Heart right ventricle (tissue), 16 donors: Measurements from ENCODE around the gene TCF25. TPM values are rescaled to one million over a fixed set of nuclear protein-coding genes. Genes with fewer than 3 reads are reported as not detected.

ENCODE experiments used
- ATAC-seq, 8 donors: fragments of 200-7000 bp; cut with Tn5 transposase; one replicate each; pipeline ENCODE4 v1.9.1; 2020; ENCODE audit warnings: mild to moderate bottlenecking in 8 of 8, moderate library complexity in 8 of 8, moderate number of reproducible peaks in 1 of 8
- DNase-seq, 2 donors: peaks; one replicate each; pipeline ENCODE4 v3.0.0-alpha.2; 2020
- H3K27ac ChIP-seq, 10 donors: fragments of 200-600 bp; sonication (generic) in 2 of 10; one replicate each; pipeline versions ENCODE4 v1.5.0 to v1.8.0; 2020 to 2022; ENCODE audit warnings: mild to moderate bottlenecking in 3 of 10
- H3K27me3 ChIP-seq, 7 donors: fragments of 200-600 bp; one replicate each; pipeline ENCODE4 v1.8.0; 2021 to 2022; ENCODE audit warnings: mild to moderate bottlenecking in 2 of 7
- H3K36me3 ChIP-seq, 9 donors: fragments of 200-600 bp; sonication (generic) in 1 of 9; one replicate each; pipeline versions ENCODE4 v1.5.0 to v1.8.0; 2020 to 2022; ENCODE audit warnings: mild to moderate bottlenecking in 2 of 9
- H3K4me1 ChIP-seq, 9 donors: fragments of 200-600 bp; sonication (generic) in 1 of 9; one replicate each; pipeline versions ENCODE4 v1.5.0 to v1.8.0; 2020 to 2022; ENCODE audit warnings: mild to moderate bottlenecking in 4 of 9
- H3K4me3 ChIP-seq, 10 donors: fragments of 200-600 bp; sonication (generic) in 2 of 10; one replicate each; pipeline versions ENCODE4 v1.5.0 to v1.8.0; 2020 to 2022; ENCODE audit warnings: mild to moderate bottlenecking in 7 of 10, moderate library complexity in 2 of 10
- H3K9me3 ChIP-seq, 11 donors: fragments of 200-600 bp in 10 of 11; sonication (generic) in 2 of 11; one replicate each; pipeline versions ENCODE4 v1.5.0 to v1.8.0; 2013 to 2022; ENCODE audit warnings: mild to moderate bottlenecking in 2 of 11, control low read depth in 1 of 11, moderate library complexity in 1 of 11
- WGBS, 2 donors: extraction: QIAGEN DNeasy Blood & Tissue Kit; methylation state at CpG; one replicate each; pipeline ENCODE4 v1.1.7; 2013; ENCODE audit warnings: inconsistent platforms in 1 of 2; 5-methylcytosine and 5-hydroxymethylcytosine counted together
- intact Hi-C, 10 donors: fragments of 100-400 bp; cut with DNase I; formaldehyde crosslinking; loops; one replicate each; pipeline versions ENCODE4 v1.11.1 to v1.14.2; 2022
- polyA plus RNA-seq, 2 donors: library from polyadenylated mRNA; stranded (reverse); fragments of 200-250 nt; gene quantifications; one replicate each; pipeline ENCODE4 v1.2.3, GENCODE V29; 2013
- total RNA-seq, 10 donors: library from RNA; stranded (reverse); fragmentation: NEBNext Ultra II Directional in 3 of 10; extraction: Animal tissue kit (Norgen Biotek cat#: 25700) in 3 of 10; gene quantifications; one replicate each; pipeline versions ENCODE4 v1.2.1 to v1.2.4, GENCODE V29; 2021 to 2023
- TF ChIP-seq, protein P1 (sequence below), 9 donors: fragments of 200-600 bp; sonication (generic) in 2 of 9; IDR thresholded peaks; one replicate each; pipeline versions ENCODE4 v1.5.0 to v1.8.0; 2021 to 2022; ENCODE audit warnings: antibody characterized with exemption in 9 of 9, mild to moderate bottlenecking in 5 of 9, moderate library complexity in 1 of 9
- donor health status: Arrhythmogenic right ventricular cardiomyopathy.
- donor health status: ischemic (EF 13 %, LVEDD 7.1; RV severe dilation, severe dysfunction).
- donor health status: healthy with polysubstance abuse.
- donor health status: DM: no; HTN: yes; CAD: no.
- donor health status: DM: no; HTN: no; CAD: no.
- donor health status: ischemic (EF 25% LVEDD 6.9; RV normal size, moderate dysfunction).
- donor health status: ischemic (EF 25% LVEDD 5.7; RV mildly dilated, moderate dysfunction).
- donor health status: healthy.
- donor health status: DM: yes; HTN: yes; CAD: no.
- donor health status: Ischemic cardiomyopathy.
- donor health status: ischemic (EF 35%, LVEDD 5.7; RV mildly dilated, moderate dysfunction).
- donor health status: nonischemic (EF 11% LVEDD 7.7; RV severe dilation, severe dysfunction).
- donor health status: DM: yes; HTN: yes; CAD: no.
- donor health status: PGD.
- donor health status: ischemic (EF 29% LVEDD 5.4; RV normal size, mild dysfunction).
- donor health status: nonischemic (EF 23%, LVEDD 6.1; RV moderate dilation, normal function).

TCF25 gene
- total and polyA plus RNA-seq, 12 donors = 77.5 to 112 (median 94.8) TPM

GRCh38 chr16:89903908-89904515, 30.6 kb downstream of the TCF25 start:
- intact Hi-C loops = no loop called here
- H3K27me3 ChIP-seq = no peaks in the 10 kb centered on the region
- H3K27ac ChIP-seq = no peak overlapping the region
- ATAC-seq (no peak), DNase-seq (no peak)
- no peaks in the 10 kb centered on the region for H3K4me1 ChIP-seq
- TF ChIP-seq, protein P1, sequence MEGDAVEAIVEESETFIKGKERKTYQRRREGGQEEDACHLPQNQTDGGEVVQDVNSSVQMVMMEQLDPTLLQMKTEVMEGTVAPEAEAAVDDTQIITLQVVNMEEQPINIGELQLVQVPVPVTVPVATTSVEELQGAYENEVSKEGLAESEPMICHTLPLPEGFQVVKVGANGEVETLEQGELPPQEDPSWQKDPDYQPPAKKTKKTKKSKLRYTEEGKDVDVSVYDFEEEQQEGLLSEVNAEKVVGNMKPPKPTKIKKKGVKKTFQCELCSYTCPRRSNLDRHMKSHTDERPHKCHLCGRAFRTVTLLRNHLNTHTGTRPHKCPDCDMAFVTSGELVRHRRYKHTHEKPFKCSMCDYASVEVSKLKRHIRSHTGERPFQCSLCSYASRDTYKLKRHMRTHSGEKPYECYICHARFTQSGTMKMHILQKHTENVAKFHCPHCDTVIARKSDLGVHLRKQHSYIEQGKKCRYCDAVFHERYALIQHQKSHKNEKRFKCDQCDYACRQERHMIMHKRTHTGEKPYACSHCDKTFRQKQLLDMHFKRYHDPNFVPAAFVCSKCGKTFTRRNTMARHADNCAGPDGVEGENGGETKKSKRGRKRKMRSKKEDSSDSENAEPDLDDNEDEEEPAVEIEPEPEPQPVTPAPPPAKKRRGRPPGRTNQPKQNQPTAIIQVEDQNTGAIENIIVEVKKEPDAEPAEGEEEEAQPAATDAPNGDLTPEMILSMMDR (IDR thresholded peaks at IDR 0.05) = no peak
- H3K9me3 ChIP-seq = no peaks in the 10 kb centered on the region
- no peak overlapping the region for H3K4me3 ChIP-seq
- 92 to 93% methylated on average over 19 of the region's 19 CpGs for WGBS, 2 donors
- peaks cover 3 to 76% (median 45%) of the 10 kb centered on the region in 9 donors for H3K36me3 ChIP-seq

DNA sequence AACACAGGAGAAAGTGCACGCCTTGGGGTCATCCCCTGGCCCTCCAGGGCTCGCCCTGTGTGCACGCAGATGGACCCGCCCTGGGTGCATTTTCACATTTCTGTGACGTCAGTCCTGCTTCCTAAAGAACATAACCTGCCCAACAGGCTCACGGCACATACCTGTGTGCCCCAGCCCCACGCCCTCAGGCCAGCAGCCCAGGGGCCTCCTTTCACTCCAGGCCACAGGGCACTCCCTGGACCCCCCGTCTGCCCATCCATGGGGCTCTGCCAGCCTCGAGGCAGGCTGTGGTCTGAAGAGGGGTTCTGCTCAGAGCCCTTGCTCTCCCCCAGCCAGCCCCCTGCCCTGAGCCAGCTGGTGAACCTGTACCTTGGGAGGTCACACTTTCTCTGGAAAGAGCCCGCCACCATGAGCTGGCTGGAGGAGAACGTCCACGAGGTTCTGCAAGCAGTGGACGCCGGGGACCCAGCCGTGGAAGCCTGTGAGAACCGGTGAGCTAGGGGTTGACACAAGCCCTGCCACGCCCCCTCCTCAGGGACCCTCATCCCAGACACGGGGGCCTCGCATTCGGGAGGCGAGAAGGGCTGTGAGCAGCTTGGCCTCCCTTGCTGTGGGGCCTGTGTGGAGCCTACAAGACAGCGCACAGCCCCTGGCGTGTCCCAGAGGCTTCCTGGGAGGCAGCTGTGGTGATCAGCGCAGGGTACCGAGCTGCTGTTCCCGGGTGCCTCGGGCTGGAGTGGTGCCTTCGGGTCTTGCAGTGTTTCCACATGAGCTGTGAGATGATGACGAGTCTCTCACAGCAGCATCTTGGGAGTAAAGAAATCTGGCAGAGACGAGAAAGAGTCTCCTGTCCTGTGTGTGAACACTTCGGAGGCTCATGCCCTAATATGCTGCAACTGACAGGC, 31.5 kb downstream of the TCF25 start:
- DNase-seq = no peak
- ATAC-seq = peak in 4 of 8 donors; percentile 6 to 28 (median 14)
- H3K27me3 ChIP-seq = no peaks in the 10 kb centered on the region

DNA sequence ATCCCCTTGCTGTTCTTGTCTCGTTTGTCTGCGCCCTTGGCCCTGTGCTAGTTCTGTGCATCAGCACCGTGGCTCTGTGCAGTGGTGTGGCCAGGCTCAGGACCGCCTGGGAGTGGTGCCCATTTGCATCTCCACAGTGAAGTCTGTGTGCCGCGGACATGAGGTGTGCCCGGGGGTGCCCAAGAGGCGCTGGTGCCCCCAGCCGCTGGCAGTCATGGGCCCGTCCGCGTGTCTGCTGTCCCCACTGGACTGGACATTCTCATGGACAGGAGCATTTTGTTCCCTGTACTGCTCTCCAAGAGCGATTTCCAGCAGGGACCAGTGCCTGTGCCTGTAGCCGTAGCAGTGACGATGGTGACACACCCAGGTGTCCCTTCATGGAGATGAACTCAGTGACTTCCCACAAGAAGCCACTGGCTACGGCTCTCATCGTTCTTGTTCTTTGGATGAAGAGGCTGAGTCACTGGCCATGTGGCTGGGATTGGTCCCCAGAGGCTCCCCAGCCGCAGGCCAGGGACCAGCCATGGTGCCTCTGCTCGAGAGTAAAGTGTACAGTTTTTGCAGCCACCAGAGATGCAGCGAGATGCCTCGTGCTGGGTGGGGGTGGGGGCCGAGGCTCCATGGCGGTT, 32.2 kb downstream of the TCF25 start:
- H3K4me3 ChIP-seq = no peak overlapping the region
- TF ChIP-seq, protein P1 (IDR thresholded peaks at IDR 0.05) = no peak
- no peak overlapping the region for H3K27ac ChIP-seq
- intact Hi-C loops = loop anchor here in 1 of 10 donors (5.0 kb wide), 1 partner anchor 172 kb away; the partner anchor contains the start of gene PRDM7
- peaks cover 0 to 12% (median 9%) of the 10 kb centered on the region in 9 donors for H3K4me1 ChIP-seq
- DNase-seq (no peak), ATAC-seq (peak in 1 of 8 donors; percentile 5)
- H3K36me3 ChIP-seq = peaks cover 3 to 74% (median 37%) of the 10 kb centered on the region in 9 donors
- H3K27me3 ChIP-seq = no peaks in the 10 kb centered on the region
- H3K9me3 ChIP-seq = no peaks in the 10 kb centered on the region
- 88 to 92% methylated on average over 23 of the region's 23 CpGs for WGBS, 2 donors

More for the DNA sequence above, 31.5 kb downstream of the TCF25 start:
- Histone ChIP-seq H3K27ac (no peak overlapping the region), H3K36me3 (peaks cover 3 to 75% (median 42%) of the 10 kb centered on the region in 9 donors), H3K4me1 (peaks cover 0 to 5% (median 2%) of the 10 kb centered on the region in 9 donors), H3K9me3 (no peaks in the 10 kb centered on the region), H3K4me3 (no peak overlapping the region)
- intact Hi-C loops = loop anchor here in 1 of 10 donors (5.0 kb wide), 1 partner anchor 172 kb away; the partner anchor contains the start of gene PRDM7
- TF ChIP-seq, protein P1 (IDR thresholded peaks at IDR 0.05) = no peak
- WGBS, 2 donors = 88 to 89% methylated on average over 31 of the region's 31 CpGs
